Measurements from ENCODE around the gene NR2F2. TPM values are rescaled to one million over a fixed set of nuclear protein-coding genes. Genes with fewer than 3 reads are reported as not detected.

Gene NR2F2
- total and polyA plus RNA-seq, 8 donors, result 7.0 to 25.6 (median 14.0) TPM

DNA sequence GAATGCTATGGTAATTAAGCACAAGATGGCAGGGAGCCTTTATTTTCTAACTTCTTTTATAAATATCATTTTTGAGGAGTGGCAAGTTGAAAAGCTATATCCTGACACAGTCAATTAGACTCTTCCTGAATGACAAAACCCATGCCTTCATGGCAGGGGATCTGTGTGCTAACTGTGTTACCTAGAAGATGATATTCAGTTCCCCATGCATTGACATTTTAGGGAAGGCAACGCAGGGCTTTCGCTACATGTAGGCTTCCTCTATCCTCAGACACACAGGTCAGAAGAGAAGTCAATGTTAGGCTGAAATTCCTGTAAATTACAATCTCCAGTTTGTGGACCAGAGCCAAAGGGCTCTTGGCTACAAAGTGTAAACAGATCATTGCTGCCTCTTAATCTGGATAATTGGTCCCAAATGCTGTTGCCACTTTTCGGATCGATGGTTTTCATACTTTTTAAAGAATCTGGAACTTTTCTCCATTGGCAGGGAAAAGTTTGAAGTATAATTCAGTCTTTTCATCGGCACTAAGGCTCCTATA, 22.6 kb upstream of the NR2F2 start:
- TF ChIP-seq CTCF (IDR thresholded peaks at IDR 0.05), result no peak
- no peak for ATAC-seq
- no peaks in the 10 kb centered on the region for H3K4me1 ChIP-seq
- H3K9me3 ChIP-seq, result no peaks in the 10 kb centered on the region
- H3K27ac ChIP-seq, result no peak overlapping the region
- DNase-seq, result no peak
- intact Hi-C loops (cut with DNase I), result no loop called here
- no peaks in the 10 kb centered on the region for H3K27me3 ChIP-seq
- 82 to 83% methylated on average over 5 of the region's 5 CpGs for WGBS, 2 donors
- H3K4me3 ChIP-seq, result no peak overlapping the region
- FAIRE-seq, result no peak
- H3K36me3 ChIP-seq, result no peaks in the 10 kb centered on the region

- H3K27ac ChIP-seq, result no peak overlapping the region
- no peak for TF ChIP-seq CTCF (IDR thresholded peaks at IDR 0.05)
- no peak for FAIRE-seq
Measured at GRCh38 chr15:96309143-96309660, 21.3 kb upstream of the NR2F2 start.

DNA sequence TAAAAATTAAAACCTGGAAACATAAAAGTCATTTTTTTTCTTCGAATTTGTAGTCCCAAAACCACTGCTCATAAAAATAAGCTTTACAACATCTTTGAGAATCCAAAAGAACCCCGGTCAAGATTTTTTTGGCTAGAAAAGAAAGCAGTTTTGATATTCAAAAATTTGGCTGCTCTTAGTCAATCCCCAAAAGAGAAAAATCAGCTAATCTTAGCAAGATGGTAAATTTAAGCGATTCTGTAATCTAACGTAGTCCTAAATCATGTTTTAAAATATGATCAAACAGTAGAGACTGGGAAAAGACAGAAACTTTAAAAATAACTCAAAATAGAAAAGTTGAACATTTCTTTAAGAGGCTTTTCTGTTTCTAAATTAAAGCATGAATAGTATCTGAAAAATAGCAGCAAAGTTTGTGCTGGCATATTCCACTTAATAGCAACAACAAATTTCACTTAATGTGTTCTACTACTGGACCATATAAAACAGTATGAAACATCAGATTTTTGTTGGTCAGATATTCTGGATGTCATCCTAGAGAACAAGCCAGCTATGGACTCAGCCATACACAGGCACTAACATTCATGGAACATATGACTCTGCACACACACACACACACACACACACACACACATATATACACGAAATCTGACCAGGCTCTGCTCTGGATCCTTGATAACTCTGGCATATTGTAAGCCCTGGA, 19.1 kb upstream of the NR2F2 start:
- DNase-seq (no peak), ATAC-seq (no peak), FAIRE-seq (no peak)
- Histone ChIP-seq H3K9me3 (no peaks in the 10 kb centered on the region), H3K4me1 (no peaks in the 10 kb centered on the region), H3K27me3 (no peaks in the 10 kb centered on the region), H3K27ac (no peak overlapping the region), H3K4me3 (no peak overlapping the region), H3K36me3 (no peaks in the 10 kb centered on the region)
- no peak for TF ChIP-seq CTCF (IDR thresholded peaks at IDR 0.05)
- intact Hi-C loops (cut with DNase I), result no loop called here
- WGBS, 2 donors, result 78 to 79% methylated on average over 5 of the region's 5 CpGs

More at GRCh38 chr15:96309143-96309660, 21.3 kb upstream of the NR2F2 start:
- Histone ChIP-seq H3K9me3 (no peaks in the 10 kb centered on the region), H3K36me3 (no peaks in the 10 kb centered on the region), H3K4me1 (no peaks in the 10 kb centered on the region), H3K4me3 (no peak overlapping the region), H3K27me3 (no peaks in the 10 kb centered on the region)
- DNase-seq (no peak), ATAC-seq (no peak)
- intact Hi-C loops (cut with DNase I), result no loop called here
- WGBS, 2 donors, result 54 to 61% methylated on average over 5 of the region's 5 CpGs

GRCh38 chr15:96311956-96312294, 18.6 kb upstream of the NR2F2 start:
- intact Hi-C loops (cut with DNase I), result no loop called here
- Histone ChIP-seq H3K36me3 (no peaks in the 10 kb centered on the region), H3K4me3 (no peak overlapping the region), H3K4me1 (no peaks in the 10 kb centered on the region), H3K9me3 (no peaks in the 10 kb centered on the region), H3K27ac (no peak overlapping the region), H3K27me3 (no peaks in the 10 kb centered on the region)
- TF ChIP-seq CTCF (IDR thresholded peaks at IDR 0.05), result no peak
- FAIRE-seq (no peak), ATAC-seq (no peak), DNase-seq (no peak)
- WGBS, 2 donors, result 89 to 90% methylated on average over 5 of the region's 5 CpGs
